H9 (cell line): ENCODE measurements around the gene NXPH3. TPM values are rescaled to one million over a fixed set of nuclear protein-coding genes. Genes with fewer than 3 reads are reported as not detected.

Experiments used
- DNase-seq: peaks from one replicate; pipeline ENCODE4 v3.0.0-alpha.2; 2017
- H2AFZ ChIP-seq: one replicate; pipeline ENCODE4 v1.6.1; 2013; ENCODE audit warnings: mild to moderate bottlenecking, low read length, control low read depth, moderate library complexity
- H2AK5ac ChIP-seq: 2 replicates; pipeline ENCODE4 v1.6.1; 2013; ENCODE audit warnings: low read length, control low read depth, mixed read lengths; ENCODE audit not compliant: insufficient read length
- H2BK120ac ChIP-seq: one replicate; pipeline ENCODE4 v1.6.1; 2013; ENCODE audit warnings: low read depth, mild to moderate bottlenecking, low read length, control low read depth, inconsistent platforms; ENCODE audit not compliant: poor library complexity, severe bottlenecking
- H2BK12ac ChIP-seq: 2 replicates; pipeline ENCODE4 v1.6.1; 2013; ENCODE audit warnings: low read length, control low read depth, mixed read lengths, low read depth; ENCODE audit not compliant: insufficient read length
- H2BK15ac ChIP-seq: 2 replicates; pipeline ENCODE4 v1.6.1; 2013; ENCODE audit warnings: low read depth, low read length, control low read depth
- H2BK20ac ChIP-seq: one replicate; pipeline ENCODE4 v1.6.1; 2013; ENCODE audit warnings: low read depth, mild to moderate bottlenecking, low read length, control low read depth, inconsistent platforms; ENCODE audit not compliant: poor library complexity, severe bottlenecking
- H2BK5ac ChIP-seq: 2 replicates; pipeline ENCODE4 v1.6.1; 2013; ENCODE audit warnings: low read length, control low read depth, mixed read lengths; ENCODE audit not compliant: insufficient read length
- H3K14ac ChIP-seq: 2 replicates; pipeline ENCODE4 v1.6.1; 2013; ENCODE audit warnings: low read length, control low read depth; ENCODE audit not compliant: insufficient read depth
- H3K18ac ChIP-seq: 2 replicates; pipeline ENCODE4 v1.6.1; 2013; ENCODE audit warnings: low read depth, mild to moderate bottlenecking, mixed read lengths, low read length, control low read depth; ENCODE audit not compliant: insufficient read length
- H3K23ac ChIP-seq: 2 replicates; pipeline ENCODE4 v1.6.1; 2013; ENCODE audit warnings: low read length, control low read depth, mixed read lengths, low read depth; ENCODE audit not compliant: insufficient read length
- H3K23me2 ChIP-seq: 2 replicates; pipeline ENCODE4 v1.6.1; 2013; ENCODE audit warnings: low read depth, mild to moderate bottlenecking, mixed read lengths, low read length, control low read depth; ENCODE audit not compliant: insufficient read length, poor library complexity, severe bottlenecking
- H3K27ac ChIP-seq: 2 replicates; pipeline ENCODE4 v1.5.1; 2013; ENCODE audit warnings: low read length, control low read depth, mixed read lengths, low read depth; ENCODE audit not compliant: insufficient read length
- H3K27me3 ChIP-seq: 2 replicates; pipeline ENCODE4 v1.6.1; 2013; ENCODE audit warnings: low read length, control low read depth, inconsistent platforms; ENCODE audit not compliant: insufficient read depth
- H3K4ac ChIP-seq: 2 replicates; pipeline ENCODE4 v1.6.1; 2013; ENCODE audit warnings: low read depth, mild to moderate bottlenecking, control low read depth, inconsistent platforms, low read length, moderate library complexity
- H3K4me1 ChIP-seq: 2 replicates; pipeline ENCODE4 v1.6.1; 2013; ENCODE audit warnings: low read length, control low read depth, inconsistent platforms; ENCODE audit not compliant: insufficient read depth
- H3K4me2 ChIP-seq: 2 replicates; pipeline ENCODE4 v1.6.1; 2013; ENCODE audit warnings: low read length, control low read depth, mixed read lengths; ENCODE audit not compliant: insufficient read length, insufficient read depth
- H3K56ac ChIP-seq: 2 replicates; pipeline ENCODE4 v1.6.1; 2013; ENCODE audit warnings: low read depth, mild to moderate bottlenecking, mixed read lengths, low read length, control low read depth; ENCODE audit not compliant: insufficient read length
- H3K79me1 ChIP-seq: 2 replicates; pipeline ENCODE4 v1.6.1; 2013; ENCODE audit warnings: low read depth, mild to moderate bottlenecking, moderate library complexity, low read length, control low read depth, inconsistent platforms; ENCODE audit not compliant: insufficient read depth, poor library complexity, severe bottlenecking
- H3K79me2 ChIP-seq: 2 replicates; pipeline ENCODE4 v1.6.1; 2013; ENCODE audit warnings: low read length, control low read depth, inconsistent platforms; ENCODE audit not compliant: insufficient read depth
- H3K9ac ChIP-seq: 2 replicates; pipeline ENCODE4 v1.6.1; 2013; ENCODE audit warnings: low read length, control low read depth, mixed read lengths; ENCODE audit not compliant: insufficient read length; ENCODE audit errors: extremely low read depth
- H3K9me3 ChIP-seq: one replicate; pipeline ENCODE4 v1.6.1; 2013; ENCODE audit warnings: low read depth, low read length, inconsistent platforms; ENCODE audit not compliant: control insufficient read depth
- H3T11ph ChIP-seq: one replicate; pipeline ENCODE4 v1.6.1; 2013; ENCODE audit warnings: mild to moderate bottlenecking, low read length, control low read depth, inconsistent platforms
- H4K20me1 ChIP-seq: one replicate; pipeline ENCODE4 v1.6.1; 2013; ENCODE audit not compliant: control insufficient read depth, insufficient read length, insufficient read depth
- H4K5ac ChIP-seq: 2 replicates; pipeline ENCODE4 v1.6.1; 2013; ENCODE audit warnings: low read depth, mild to moderate bottlenecking, mixed read lengths, low read length, control low read depth; ENCODE audit not compliant: insufficient read length
- H4K8ac ChIP-seq: replicated peaks from 2 replicates; pipeline ENCODE4 v1.6.1; 2013; ENCODE audit warnings: low read length, control low read depth, mixed read lengths, low read depth; ENCODE audit not compliant: insufficient read length
- H4K91ac ChIP-seq: 2 replicates; pipeline ENCODE4 v1.6.1; 2013; ENCODE audit warnings: low read depth, mild to moderate bottlenecking, moderate library complexity, mixed read lengths, low read length, control low read depth; ENCODE audit not compliant: insufficient read length
- H3K27ac Mint-ChIP-seq, 3 experiments: 2 replicates in 2 of 3; 3 replicates in 1 of 3; pipeline ENCODE4 v1.8.0; 2020 to 2021; ENCODE audit warnings: mixed read lengths in 3 of 3, mild to moderate bottlenecking in 1 of 3, moderate library complexity in 1 of 3
- H3K27me3 Mint-ChIP-seq: 2 replicates; pipeline ENCODE4 v1.8.0; 2021; ENCODE audit warnings: low read depth, mild to moderate bottlenecking, moderate library complexity, mixed read lengths
- H3K36me3 Mint-ChIP-seq, 3 experiments: 2 replicates in 2 of 3; 3 replicates in 1 of 3; pipeline ENCODE4 v1.8.0; 2020 to 2021; ENCODE audit warnings: low read depth in 3 of 3, mixed read lengths in 3 of 3; ENCODE audit not compliant: insufficient read depth in 1 of 3
- H3K4me1 Mint-ChIP-seq, 2 experiments: 2 replicates each; pipeline ENCODE4 v1.8.0; 2020; ENCODE audit warnings: mixed read lengths in 2 of 2
- H3K4me3 Mint-ChIP-seq, 2 experiments: 2 replicates in 1 of 2; 3 replicates in 1 of 2; pipeline ENCODE4 v1.8.0; 2020 to 2021; ENCODE audit warnings: mild to moderate bottlenecking in 2 of 2, mixed read lengths in 2 of 2, moderate library complexity in 1 of 2
- H3K9me3 Mint-ChIP-seq, 2 experiments: 2 replicates in 1 of 2; 3 replicates in 1 of 2; pipeline ENCODE4 v1.8.0; 2020; ENCODE audit warnings: mild to moderate bottlenecking in 2 of 2, mixed read lengths in 2 of 2, moderate library complexity in 1 of 2
- WGBS: extraction: QIAGEN DNeasy Blood & Tissue Kit; methylation state at CpG from one replicate; pipeline ENCODE4 v1.1.7; 2013; ENCODE audit warnings: missing lambda C conversion rate, low lambda C conversion rate, mixed read lengths; ENCODE audit not compliant: insufficient read length; ENCODE audit errors: extremely low coverage; 5-methylcytosine and 5-hydroxymethylcytosine counted together
- total RNA-seq: library from RNA; stranded (reverse); gene quantifications from 2 replicates; pipeline ENCODE4 v1.2.1, GENCODE V29; 2021
- TF ChIP-seq, protein P1 (sequence below): fragments of 200-600 bp; sonication (generic); conservative IDR thresholded peaks from 3 replicates; pipeline ENCODE4 v1.8.0; 2021; ENCODE audit warnings: antibody characterized with exemption, mild to moderate bottlenecking

NXPH3 gene
- total RNA-seq, 1 experiment from 2014 or later, result 1.3 TPM

DNA sequence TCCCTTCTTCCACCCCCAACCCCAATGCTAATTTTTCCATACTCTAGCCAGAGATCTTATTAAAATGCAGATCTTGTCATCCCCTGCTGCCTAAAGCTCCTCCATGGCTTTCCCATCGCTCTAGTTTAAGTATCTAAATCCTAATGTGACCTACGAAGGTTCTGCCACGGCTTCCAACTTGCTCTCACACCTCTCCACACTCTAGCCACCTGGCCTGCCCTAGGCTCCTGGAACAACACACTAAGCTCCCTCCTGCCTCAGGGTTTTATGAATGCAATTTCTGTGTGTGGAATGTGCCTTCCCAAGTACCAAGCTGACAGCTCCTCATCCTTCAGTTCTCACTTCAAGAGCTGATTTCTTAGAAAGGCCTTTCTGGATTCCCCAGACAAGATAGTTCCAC, 16.6 kb downstream of the NXPH3 start:
- Histone ChIP-seq H2AFZ (no peak overlapping the region), H3K18ac (no peak overlapping the region), H3K9ac (no peak overlapping the region), H2BK12ac (no peak overlapping the region), H4K5ac (no peak overlapping the region), H2BK15ac (no peak overlapping the region), H3K23ac (no peak overlapping the region), H2BK120ac (no peak overlapping the region), H2AK5ac (no peak overlapping the region), H3K9me3 (no peaks in the 10 kb centered on the region), H3K4me2 (no peak overlapping the region), H3T11ph (no peak overlapping the region), H3K23me2 (no peaks in the 10 kb centered on the region), H2BK20ac (no peak overlapping the region), H3K4me1 (0 out of 2 replicates have a peak, but pooled peaks cover 3% of the 10 kb centered on the region), H2BK5ac (no peak overlapping the region), H4K8ac (no peak overlapping the region), H3K79me1 (no peaks in the 10 kb centered on the region), H3K27me3 (no peaks in the 10 kb centered on the region), H3K14ac (no peak overlapping the region), H3K79me2 (no peaks in the 10 kb centered on the region), H3K4ac (no peak overlapping the region), H4K20me1 (no peaks in the 10 kb centered on the region), H3K56ac (no peak overlapping the region), H3K27ac (no peak overlapping the region), H4K91ac (no peak overlapping the region)
- Mint-ChIP-seq H3K9me3 (no peaks in the 10 kb centered on the region), H3K4me3 (no peak overlapping the region), H3K36me3 (peaks cover 0 to 5% (median 0%) of the 10 kb centered on the region in 3 experiments; a peak in 3 of 7 replicates), H3K4me1 (peaks cover 10 to 15% of the 10 kb centered on the region in 2 experiments), H3K27me3 (no peaks in the 10 kb centered on the region), H3K27ac (peak overlapping the region in 1 of 3 experiments; percentile 0; a peak in 1 of 7 replicates)
- no CpG with 5 or more reads among the region's 3 CpGs for WGBS
- no peak for DNase-seq
- TF ChIP-seq, protein P1, sequence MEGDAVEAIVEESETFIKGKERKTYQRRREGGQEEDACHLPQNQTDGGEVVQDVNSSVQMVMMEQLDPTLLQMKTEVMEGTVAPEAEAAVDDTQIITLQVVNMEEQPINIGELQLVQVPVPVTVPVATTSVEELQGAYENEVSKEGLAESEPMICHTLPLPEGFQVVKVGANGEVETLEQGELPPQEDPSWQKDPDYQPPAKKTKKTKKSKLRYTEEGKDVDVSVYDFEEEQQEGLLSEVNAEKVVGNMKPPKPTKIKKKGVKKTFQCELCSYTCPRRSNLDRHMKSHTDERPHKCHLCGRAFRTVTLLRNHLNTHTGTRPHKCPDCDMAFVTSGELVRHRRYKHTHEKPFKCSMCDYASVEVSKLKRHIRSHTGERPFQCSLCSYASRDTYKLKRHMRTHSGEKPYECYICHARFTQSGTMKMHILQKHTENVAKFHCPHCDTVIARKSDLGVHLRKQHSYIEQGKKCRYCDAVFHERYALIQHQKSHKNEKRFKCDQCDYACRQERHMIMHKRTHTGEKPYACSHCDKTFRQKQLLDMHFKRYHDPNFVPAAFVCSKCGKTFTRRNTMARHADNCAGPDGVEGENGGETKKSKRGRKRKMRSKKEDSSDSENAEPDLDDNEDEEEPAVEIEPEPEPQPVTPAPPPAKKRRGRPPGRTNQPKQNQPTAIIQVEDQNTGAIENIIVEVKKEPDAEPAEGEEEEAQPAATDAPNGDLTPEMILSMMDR, result no peak
